Stimulated activated CD4-positive, alpha-beta T cell treated with anti-CD3 and anti-CD28 coated beads, Interleukin-15, amount 100 ng/mL, for 24 hours (primary cell): ENCODE measurements around the gene ABHD6.
A peak's percentile ranks its signal among the peaks of the same experiment; 100 is the strongest.
"Not testable (repeated sequence)": the region's sequence is repeated elsewhere in the genome, so short reads cannot be mapped to it uniquely, and the experiment has no call there.

Experiments
- DNase-seq: peaks from one replicate; pipeline ENCODE4 v3.0.0-alpha.2; 2020

The ABHD6 gene

GRCh38 chr3:58243976-58244585 lies 6.5 kb downstream of the ABHD6 start:
- DNase-seq, result no peak

DNA sequence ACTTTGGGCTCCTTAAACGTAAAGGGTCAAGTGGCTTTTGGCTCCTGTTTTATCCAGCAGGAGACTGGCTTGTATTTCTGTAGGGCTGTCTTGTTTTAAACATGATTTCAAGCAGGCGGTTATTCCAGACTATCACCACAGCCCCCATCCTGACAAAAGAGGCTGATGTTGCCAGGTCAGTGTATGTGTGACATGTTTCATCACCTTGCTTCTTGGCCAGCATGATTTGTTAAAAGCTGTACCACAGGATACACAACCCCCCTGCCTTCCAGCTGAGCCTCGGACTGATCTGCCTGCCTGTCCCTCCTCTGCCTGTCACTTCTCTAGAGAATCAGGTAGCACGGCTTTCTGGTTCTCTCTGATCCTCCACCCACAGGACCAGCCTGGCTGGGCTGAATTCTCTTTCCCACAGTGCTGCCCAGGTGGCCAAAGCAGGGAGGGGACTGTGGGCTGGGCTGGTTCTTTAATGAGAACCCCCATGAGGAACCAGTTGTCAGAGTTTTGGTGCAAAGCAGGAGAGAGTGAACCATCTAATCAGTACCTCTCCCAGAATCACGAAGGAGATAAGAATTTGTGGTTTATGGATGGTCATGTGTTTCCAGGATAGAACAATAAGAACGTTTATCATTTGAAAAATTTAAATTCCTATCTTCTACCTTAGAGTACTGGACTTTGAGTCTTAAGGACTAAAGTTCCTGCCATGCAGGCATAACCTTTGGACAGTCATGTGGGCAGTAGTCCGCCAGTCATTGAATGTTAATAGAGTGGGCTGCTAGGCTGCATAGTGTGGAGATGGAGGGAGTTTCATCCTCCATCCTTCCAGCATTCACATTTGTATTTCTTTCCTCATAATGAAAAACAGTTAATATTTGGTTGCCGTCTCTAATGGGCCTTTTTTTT lies 8.8 kb downstream of the ABHD6 start:
- DNase-seq, result no peak

GRCh38 chr3:58249358-58250092 lies 11.9 kb downstream of the ABHD6 start:
- no peak for DNase-seq

GRCh38 chr3:58250093-58250707 lies 12.6 kb downstream of the ABHD6 start:
- no peak for DNase-seq

DNA sequence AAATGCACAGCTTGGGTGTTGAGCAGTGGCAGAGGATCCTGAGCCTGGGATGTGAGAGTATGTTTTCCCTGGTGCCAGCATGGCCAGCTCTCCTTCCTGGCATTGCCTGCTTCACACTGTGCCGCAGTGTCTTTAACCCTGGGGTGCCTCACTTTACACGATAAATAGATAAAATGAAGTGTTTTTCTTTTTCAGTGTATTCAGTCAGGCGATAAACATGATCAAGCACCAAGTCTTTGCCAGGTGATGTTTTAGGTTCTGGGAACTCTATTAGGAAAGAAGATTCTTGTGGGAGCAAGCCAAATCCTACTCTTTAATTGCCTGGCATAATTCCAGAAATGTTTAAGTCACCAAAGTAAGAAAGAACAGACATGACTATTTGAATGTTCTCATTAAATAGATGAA lies 14.0 kb downstream of the ABHD6 start:
- no peak for DNase-seq

DNA sequence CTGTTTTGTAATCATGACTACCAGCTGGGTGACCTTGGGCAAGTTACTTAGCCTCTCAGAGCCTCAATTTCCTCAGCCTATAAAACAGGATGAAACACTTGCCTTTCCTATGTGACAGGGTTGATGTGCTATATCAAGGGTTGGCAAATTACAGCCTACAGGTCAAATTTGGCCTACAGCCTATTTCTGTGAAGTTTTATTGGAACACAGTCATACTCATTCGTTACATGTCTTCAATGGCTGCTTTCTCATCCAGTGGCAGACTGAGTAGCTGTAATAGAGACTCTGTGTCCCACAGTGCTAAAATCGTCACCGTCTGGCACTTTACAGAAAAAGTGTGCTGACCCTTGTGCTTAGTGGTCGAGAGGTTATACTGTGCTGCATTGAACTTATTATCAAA lies 16.6 kb downstream of the ABHD6 start:
- DNase-seq, result no peak

DNA sequence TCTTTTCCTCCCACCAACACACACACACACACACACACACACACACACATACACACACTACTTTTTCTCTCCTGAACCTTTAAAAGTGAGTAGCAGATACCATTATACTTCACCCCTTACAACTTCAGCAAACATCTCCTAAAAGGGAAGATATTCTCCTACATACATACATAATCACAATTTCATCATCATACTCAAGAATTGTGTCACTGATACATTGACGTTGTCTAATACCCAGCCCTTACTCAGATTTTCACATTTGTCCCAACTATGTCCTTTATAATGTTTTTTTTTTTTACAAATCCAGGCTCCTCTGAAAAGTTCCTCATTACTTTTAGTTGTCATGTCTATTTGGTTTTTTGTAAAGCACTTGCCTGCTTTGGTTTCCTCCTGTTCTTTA lies 18.5 kb downstream of the ABHD6 start:
- DNase-seq, result no peak

- DNase-seq, result no peak
Observed at GRCh38 chr3:58256511-58256910, 18.9 kb downstream of the ABHD6 start.

- DNase-seq, result no peak
Observed at GRCh38 chr3:58258392-58259055, 20.9 kb downstream of the ABHD6 start.

- no peak for DNase-seq
Observed at GRCh38 chr3:58260261-58260731, 22.7 kb downstream of the ABHD6 start.

DNA sequence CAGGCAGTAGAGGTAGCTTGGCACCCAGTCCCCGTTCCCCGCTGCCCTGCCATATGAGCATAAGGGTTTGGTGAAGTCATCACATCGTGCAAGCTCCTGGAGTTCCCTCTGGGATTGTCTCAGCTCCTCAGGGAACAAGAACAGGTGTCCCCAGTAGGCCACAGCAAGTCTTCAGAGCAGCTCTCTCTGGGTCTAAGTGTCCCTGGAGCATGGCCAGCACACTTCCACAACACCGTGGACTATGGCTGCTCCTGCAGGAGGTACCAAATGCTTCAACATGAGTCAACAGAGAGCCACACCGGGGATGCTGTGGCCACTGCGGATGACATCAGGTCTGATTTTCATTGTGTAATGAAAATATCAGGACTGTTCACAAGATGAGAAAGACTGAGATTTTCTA lies 23.1 kb downstream of the ABHD6 start:
- no peak for DNase-seq

GRCh38 chr3:58261954-58262666 lies 24.5 kb downstream of the ABHD6 start:
- DNase-seq, result no peak

GRCh38 chr3:58266577-58266976 lies 29.0 kb downstream of the ABHD6 start:
- no peak for DNase-seq

DNA sequence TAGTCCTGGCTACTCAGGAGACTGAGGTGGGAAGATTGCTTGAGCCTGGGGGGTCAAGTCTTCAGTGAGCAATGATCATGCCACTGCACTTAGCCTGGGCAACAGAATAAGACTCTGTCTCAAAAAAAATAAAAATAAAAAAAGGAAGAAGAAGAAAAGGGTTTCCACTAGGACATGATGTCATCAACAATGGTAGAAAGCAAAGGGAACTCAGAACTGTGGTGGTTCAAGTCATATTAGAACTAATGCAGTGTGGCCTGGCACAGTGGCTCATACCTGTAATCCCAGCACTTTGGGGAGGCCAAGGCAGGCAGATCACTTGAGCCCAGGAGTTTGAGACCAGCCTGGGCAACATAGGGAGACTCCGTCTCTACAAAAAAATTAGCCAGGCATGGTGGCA lies 30.0 kb downstream of the ABHD6 start:
- not testable (repeated sequence) for DNase-seq

GRCh38 chr3:58269356-58269755 lies 31.8 kb downstream of the ABHD6 start:
- no peak for DNase-seq

- DNase-seq, result no peak
Observed at GRCh38 chr3:58270485-58270884, 32.9 kb downstream of the ABHD6 start.

DNA sequence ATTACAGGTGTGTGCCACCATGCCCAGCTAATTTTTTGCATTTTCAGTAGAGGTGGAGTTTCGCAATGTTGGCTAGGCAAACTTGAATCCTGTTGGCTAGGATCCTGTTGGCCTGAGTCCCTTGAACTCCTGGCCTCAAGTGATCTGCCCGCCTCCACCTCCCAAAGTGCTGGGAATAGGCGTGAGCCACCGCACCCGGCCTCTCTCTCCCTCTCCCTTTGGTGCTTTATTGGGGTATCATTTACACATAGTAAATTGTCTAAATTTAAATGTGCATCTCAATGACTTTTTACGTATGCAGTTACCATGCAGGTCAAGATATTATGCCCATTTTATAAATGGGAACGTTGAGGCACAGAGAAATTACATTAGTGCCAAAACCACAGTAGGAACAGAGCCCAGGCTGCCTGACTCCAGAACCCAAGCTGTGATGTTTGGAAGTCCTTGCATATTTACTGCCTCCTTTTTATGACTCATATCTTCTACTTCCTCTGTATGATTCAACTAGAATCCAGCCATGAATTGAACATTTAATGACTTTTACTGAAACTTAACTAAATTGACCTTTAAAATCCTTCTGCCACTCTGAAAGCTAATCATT lies 34.4 kb downstream of the ABHD6 start:
- peak; percentile 12 for DNase-seq

DNA sequence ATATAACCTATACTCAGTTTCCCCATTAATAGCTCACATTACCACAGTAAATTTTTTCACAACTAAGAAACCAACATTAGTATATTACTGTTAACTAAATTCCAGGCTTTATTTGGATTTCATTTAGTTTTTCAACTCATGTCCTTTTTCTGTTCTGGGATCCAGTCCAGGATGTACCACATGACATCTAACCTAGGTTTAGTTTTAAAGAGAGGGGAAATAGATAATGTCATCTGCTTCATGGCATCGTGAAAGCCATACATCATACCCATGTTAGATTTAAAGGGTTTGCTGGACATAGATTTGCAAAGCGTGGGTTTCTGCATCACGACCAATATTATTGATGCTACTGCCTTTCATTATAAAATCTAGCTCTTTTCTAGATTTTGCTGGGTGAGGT lies 35.3 kb downstream of the ABHD6 start:
- no peak for DNase-seq

GRCh38 chr3:58273362-58273761 lies 35.8 kb downstream of the ABHD6 start:
- not testable (repeated sequence) for DNase-seq

GRCh38 chr3:58274027-58274614 lies 36.5 kb downstream of the ABHD6 start:
- DNase-seq, result no peak

GRCh38 chr3:58281069-58281468 lies 43.5 kb downstream of the ABHD6 start:
- DNase-seq, result no peak
